Coronary artery (tissue), 2 donors: ENCODE measurements around the gene SIK2.

Source experiments
- DNase-seq: peaks from one replicate; pipeline ENCODE4 v3.0.0-alpha.2; 2017; ENCODE audit warnings: low spot score
- H3K27ac ChIP-seq, 2 donors: fragments of 200-600 bp; sonication (generic); one replicate each; pipeline ENCODE4 v1.5.1; 2016 to 2019
- H3K4me3 ChIP-seq: fragments of 200-600 bp; sonication (generic); 2 replicates; pipeline ENCODE4 v1.5.1; 2016; ENCODE audit warnings: mild to moderate bottlenecking, moderate library complexity
- CTCF ChIP-seq: fragments of 200-600 bp; sonication (generic); IDR thresholded peaks from one replicate; pipeline ENCODE4 v1.5.1; 2019; ENCODE audit warnings: antibody characterized with exemption

The SIK2 gene

GRCh38 chr11:111683806-111684205, 81.6 kb downstream of the SIK2 start:
- Histone ChIP-seq H3K27ac (no peak overlapping the region), H3K4me3 (no peak overlapping the region)
- no peak for TF ChIP-seq CTCF
- DNase-seq = no peak

DNA sequence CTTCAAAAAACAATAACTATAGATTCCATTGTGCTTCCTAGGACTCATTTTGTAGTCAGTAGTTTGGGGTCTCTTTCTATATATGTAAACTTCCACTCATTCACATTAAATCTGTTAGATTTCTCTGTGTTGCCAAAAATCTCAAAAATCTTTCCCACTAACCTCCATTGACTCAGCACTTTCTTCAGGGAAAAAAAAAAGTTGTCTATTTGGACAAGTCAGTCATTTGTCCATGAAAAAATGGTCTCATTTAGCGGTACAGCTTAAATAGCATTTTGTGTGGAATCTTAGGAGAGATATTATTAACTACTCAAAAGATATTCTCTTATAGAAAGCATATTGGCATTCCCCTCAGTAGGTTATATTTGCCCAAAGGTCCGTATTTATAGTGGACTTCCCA, 82.0 kb downstream of the SIK2 start:
- no peak for TF ChIP-seq CTCF
- Histone ChIP-seq H3K4me3 (no peak overlapping the region), H3K27ac (no peak overlapping the region)
- no peak for DNase-seq

GRCh38 chr11:111688013-111688412, 85.8 kb downstream of the SIK2 start:
- no peak for DNase-seq
- Histone ChIP-seq H3K27ac (no peak overlapping the region), H3K4me3 (no peak overlapping the region)
- no peak for TF ChIP-seq CTCF

DNA sequence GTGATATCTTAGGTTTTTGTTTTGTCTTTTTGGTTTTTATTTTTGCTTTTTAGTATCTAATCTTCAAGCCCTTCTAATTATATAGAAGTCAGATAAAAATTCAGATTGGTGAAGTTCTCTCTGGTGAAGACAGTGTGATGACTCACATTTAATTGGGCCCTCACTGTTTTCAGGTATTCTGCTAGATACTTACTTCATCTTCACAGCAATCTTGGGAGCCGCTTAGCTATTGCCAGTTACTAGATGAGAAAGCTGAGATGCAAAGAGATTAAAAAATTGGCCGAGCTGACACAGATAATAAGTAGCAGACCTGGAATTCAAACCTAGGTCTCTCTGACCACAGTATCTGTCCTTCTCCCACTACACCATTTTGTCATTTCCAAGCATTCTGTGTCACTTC, 88.9 kb downstream of the SIK2 start:
- no peak overlapping the region for H3K4me3 ChIP-seq
- TF ChIP-seq CTCF = no peak
- no peak overlapping the region for H3K27ac ChIP-seq
- no peak for DNase-seq

- DNase-seq = no peak
- Histone ChIP-seq H3K4me3 (no peak overlapping the region), H3K27ac (no peak overlapping the region)
- no peak for TF ChIP-seq CTCF
Measured at GRCh38 chr11:111691741-111692140, 89.5 kb downstream of the SIK2 start.

DNA sequence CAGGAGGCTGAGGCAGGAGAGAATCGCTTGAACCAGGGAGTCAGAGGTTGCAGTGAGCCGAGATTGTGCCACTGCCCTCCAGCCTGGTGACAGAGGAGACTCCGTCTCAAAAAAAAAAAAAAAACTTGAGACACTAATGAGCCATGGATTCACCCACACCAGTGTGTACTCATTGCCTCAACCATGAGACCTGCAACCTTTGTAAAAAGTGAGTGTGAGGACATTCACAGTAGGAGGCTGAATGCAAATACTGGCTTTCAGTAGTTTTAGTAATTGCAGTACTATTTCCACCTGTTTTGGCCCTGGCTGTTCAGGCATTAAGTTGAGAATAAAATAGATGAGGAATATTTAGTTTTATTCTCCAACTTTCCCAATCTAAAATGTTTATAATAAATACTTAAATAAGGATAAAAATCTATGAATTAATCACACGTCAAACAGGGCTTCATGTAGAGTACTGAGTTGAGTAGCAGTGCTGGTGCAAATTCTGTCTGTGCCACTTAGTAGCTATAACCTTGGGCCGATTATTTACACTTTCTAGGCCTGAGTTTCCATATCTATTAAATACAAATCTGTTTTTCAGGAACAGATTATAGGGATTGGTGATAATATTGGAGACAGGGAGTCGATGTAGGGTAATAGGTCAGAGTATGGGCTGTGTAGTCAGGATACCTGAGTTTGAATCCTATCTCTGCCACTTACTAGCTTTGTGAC, 91.1 kb downstream of the SIK2 start:
- Histone ChIP-seq H3K27ac (no peak overlapping the region), H3K4me3 (no peak overlapping the region)

More for the DNA sequence above, 91.1 kb downstream of the SIK2 start:
- no peak for TF ChIP-seq CTCF
- no peak for DNase-seq
